ENCODE data around the gene SIVA1. TPM values are rescaled to one million over a fixed set of nuclear protein-coding genes. Genes with fewer than 3 reads are reported as not detected.
A peak's percentile ranks its signal among the peaks of the same experiment; 100 is the strongest.
"Not testable (repeated sequence)": the region's sequence is repeated elsewhere in the genome, so short reads cannot be mapped to it uniquely, and the experiment has no call there.

SIVA1 gene
- total RNA-seq, 3 donors from 2014 or later (not counting 1 experiment from before 2014, with no cell fraction given): 59.7 to 74.8 (median 59.8) TPM

DNA sequence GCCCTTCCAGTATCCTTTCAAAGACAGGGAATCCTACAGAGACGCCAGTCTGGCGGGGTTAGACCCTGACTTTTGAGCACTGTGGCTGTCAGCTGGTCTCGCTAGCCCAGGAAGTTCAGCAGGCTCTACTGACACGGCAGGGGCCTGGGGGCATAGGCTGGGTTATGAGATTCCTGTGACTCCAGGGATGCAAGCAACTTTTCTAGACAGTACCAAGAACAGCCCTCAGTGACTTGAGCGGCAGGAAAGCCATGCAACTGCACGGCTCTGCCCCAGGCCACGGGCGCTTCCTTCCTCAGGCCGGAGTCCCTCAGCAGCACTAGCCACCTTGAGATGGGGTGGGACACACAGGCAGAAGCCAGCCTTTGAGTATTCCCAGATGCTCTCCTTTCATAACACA, 5.1 kb upstream of the SIVA1 start:
- 78% methylated on average over 9 of the region's 9 CpGs for WGBS (ENCODE audit: insufficient coverage)
- Histone ChIP-seq H3K4me3 (ENCODE audit: low read length) (no peak overlapping the region), H3K9me3 (ENCODE audit: control insufficient read depth, insufficient read depth, low read length) (no peaks in the 10 kb centered on the region), H3K27ac (ENCODE audit: low read length) (no peak overlapping the region), H3K36me3 (ENCODE audit: control insufficient read depth, insufficient read depth, low read length) (no peaks in the 10 kb centered on the region), H3K27me3 (ENCODE audit: control insufficient read depth, insufficient read depth, low read length) (no peaks in the 10 kb centered on the region), H3K4me1 (ENCODE audit: control insufficient read depth, insufficient read depth, low read length) (peaks cover 6% of the 10 kb centered on the region)
- Mint-ChIP-seq H3K4me3 (no peak overlapping the region), H3K27ac (no peak overlapping the region), H3K4me1 (peaks cover 1 to 5% of the 10 kb centered on the region in 2 donors), H3K27me3 (ENCODE audit: low read depth in 2 of 2) (no peaks in the 10 kb centered on the region), H3K9me3 (no peaks in the 10 kb centered on the region), H3K36me3 (no peaks in the 10 kb centered on the region)
- TF ChIP-seq, protein P1, sequence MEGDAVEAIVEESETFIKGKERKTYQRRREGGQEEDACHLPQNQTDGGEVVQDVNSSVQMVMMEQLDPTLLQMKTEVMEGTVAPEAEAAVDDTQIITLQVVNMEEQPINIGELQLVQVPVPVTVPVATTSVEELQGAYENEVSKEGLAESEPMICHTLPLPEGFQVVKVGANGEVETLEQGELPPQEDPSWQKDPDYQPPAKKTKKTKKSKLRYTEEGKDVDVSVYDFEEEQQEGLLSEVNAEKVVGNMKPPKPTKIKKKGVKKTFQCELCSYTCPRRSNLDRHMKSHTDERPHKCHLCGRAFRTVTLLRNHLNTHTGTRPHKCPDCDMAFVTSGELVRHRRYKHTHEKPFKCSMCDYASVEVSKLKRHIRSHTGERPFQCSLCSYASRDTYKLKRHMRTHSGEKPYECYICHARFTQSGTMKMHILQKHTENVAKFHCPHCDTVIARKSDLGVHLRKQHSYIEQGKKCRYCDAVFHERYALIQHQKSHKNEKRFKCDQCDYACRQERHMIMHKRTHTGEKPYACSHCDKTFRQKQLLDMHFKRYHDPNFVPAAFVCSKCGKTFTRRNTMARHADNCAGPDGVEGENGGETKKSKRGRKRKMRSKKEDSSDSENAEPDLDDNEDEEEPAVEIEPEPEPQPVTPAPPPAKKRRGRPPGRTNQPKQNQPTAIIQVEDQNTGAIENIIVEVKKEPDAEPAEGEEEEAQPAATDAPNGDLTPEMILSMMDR (IDR thresholded peaks at IDR 0.05): no peak
- intact Hi-C loops (cut with micrococcal nuclease): no loop called here
- DNase-seq (no peak), ATAC-seq (no peak)

DNA sequence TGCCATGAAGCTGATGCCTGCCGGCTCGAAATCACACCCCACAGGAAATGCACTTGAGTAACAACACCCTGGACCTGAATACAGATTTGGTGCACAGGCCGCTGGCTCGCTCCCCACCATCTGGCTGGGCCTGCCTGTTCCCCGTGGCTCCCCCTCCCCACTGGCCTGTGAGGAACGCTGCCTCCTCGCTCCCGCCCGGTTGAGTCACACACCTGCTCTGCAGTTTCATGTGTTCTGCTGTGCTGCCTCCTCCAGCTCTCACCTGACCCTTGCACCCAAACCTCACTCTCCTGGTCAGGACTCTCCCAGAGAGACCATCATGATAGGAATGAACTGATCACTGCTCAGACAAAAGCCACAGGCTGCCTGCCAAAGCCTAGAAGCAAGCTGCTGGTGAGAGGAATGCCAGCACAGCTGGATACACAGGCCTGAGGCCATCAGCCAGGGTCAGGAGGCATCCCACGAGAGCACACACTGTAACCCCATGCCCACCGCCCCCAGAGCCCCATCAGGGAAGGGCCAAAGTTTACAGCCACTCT, 3.8 kb upstream of the SIVA1 start:
- no peaks in the 10 kb centered on the region for H3K27me3 Mint-ChIP-seq (ENCODE audit: low read depth in 2 of 2)
- H3K4me3 Mint-ChIP-seq: no peak overlapping the region
- ATAC-seq: no peak

DNA sequence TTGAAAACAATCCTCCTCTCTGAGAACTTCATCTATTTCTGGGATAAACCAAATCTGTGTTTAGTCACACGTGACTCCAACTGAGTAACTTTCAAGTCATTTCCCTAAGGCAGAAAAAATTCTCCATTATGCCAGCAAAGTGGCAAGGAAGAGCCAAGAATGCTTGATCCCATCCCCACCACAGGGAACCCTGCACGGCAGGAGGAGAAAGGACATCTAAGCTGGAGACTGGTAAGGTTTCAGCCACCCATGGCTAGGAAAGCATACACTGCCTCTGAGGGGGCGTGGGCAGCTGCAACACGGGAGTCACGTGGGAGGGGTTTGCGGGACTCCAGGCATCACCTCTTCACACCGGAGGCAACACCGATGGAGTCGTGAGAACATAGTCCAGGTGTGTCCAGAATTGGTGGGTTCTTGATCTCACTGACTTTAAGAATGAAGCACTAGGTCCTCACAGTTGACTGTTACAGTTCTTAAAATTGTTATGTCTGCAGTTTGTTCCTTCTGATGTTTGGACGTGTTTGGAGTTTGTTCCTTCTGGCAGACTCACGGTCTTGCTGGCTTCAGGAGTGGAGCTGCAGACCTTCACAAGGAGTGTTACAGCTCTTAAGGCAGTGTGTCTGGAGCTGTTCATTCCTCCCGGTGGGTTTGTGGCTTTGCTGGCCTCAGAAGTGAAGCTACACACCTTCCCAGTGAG, 2.7 kb upstream of the SIVA1 start:
- ATAC-seq (no peak), DNase-seq (no peak)
- Histone ChIP-seq H3K27me3 (ENCODE audit: control insufficient read depth, insufficient read depth, low read length) (no peaks in the 10 kb centered on the region), H3K9me3 (ENCODE audit: control insufficient read depth, insufficient read depth, low read length) (no peaks in the 10 kb centered on the region), H3K27ac (ENCODE audit: low read length) (no peak overlapping the region), H3K36me3 (ENCODE audit: control insufficient read depth, insufficient read depth, low read length) (no peaks in the 10 kb centered on the region), H3K4me3 (ENCODE audit: low read length) (no peak overlapping the region), H3K4me1 (ENCODE audit: control insufficient read depth, insufficient read depth, low read length) (peaks cover 20% of the 10 kb centered on the region)
- Mint-ChIP-seq H3K36me3 (no peaks in the 10 kb centered on the region), H3K4me1 (peaks cover 23 to 27% of the 10 kb centered on the region in 2 donors), H3K9me3 (no peaks in the 10 kb centered on the region), H3K27ac (no peak overlapping the region), H3K27me3 (ENCODE audit: low read depth in 2 of 2) (no peaks in the 10 kb centered on the region), H3K4me3 (no peak overlapping the region)
- TF ChIP-seq, protein P1 (IDR thresholded peaks at IDR 0.05): no peak
- 93% methylated on average over 12 of the region's 12 CpGs for WGBS (ENCODE audit: insufficient coverage)
- intact Hi-C loops (cut with micrococcal nuclease): no loop called here

More for the DNA sequence above, 3.8 kb upstream of the SIVA1 start:
- no peaks in the 10 kb centered on the region for H3K36me3 Mint-ChIP-seq
- Histone ChIP-seq H3K27me3 (ENCODE audit: control insufficient read depth, insufficient read depth, low read length) (no peaks in the 10 kb centered on the region), H3K27ac (ENCODE audit: low read length) (no peak overlapping the region), H3K4me3 (ENCODE audit: low read length) (no peak overlapping the region), H3K36me3 (ENCODE audit: control insufficient read depth, insufficient read depth, low read length) (no peaks in the 10 kb centered on the region), H3K9me3 (ENCODE audit: control insufficient read depth, insufficient read depth, low read length) (no peaks in the 10 kb centered on the region), H3K4me1 (ENCODE audit: control insufficient read depth, insufficient read depth, low read length) (peaks cover 15% of the 10 kb centered on the region)
- intact Hi-C loops (cut with micrococcal nuclease): no loop called here
- peaks cover 12 to 18% of the 10 kb centered on the region in 2 donors for H3K4me1 Mint-ChIP-seq
- TF ChIP-seq, protein P1 (IDR thresholded peaks at IDR 0.05): no peak
- peak overlapping the region in 1 of 2 donors; percentile 47 for H3K27ac Mint-ChIP-seq
- WGBS (ENCODE audit: insufficient coverage): 76% methylated on average over 11 of the region's 11 CpGs
- H3K9me3 Mint-ChIP-seq: no peaks in the 10 kb centered on the region
- DNase-seq: no peak

DNA sequence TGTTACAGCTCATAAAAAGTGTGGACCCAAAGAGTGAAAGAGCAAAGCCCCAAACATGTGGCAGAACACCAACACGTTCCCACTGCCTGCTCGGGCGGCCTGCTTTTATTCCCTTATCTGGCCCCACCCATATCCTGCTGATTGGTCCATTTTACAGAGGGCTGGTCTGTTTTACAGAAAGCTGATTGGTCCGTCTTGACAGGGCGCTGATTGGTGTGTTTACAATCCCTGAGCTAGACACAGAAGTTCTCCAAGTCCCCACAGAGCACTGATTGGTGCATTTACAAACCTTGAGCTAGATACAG, 2.2 kb upstream of the SIVA1 start:
- intact Hi-C loops (cut with micrococcal nuclease); H3K27me3 ChIP-seq (ENCODE audit: control insufficient read depth, insufficient read depth, low read length); H3K4me3 ChIP-seq (ENCODE audit: low read length); H3K36me3 ChIP-seq (ENCODE audit: control insufficient read depth, insufficient read depth, low read length); DNase-seq; H3K9me3 ChIP-seq (ENCODE audit: control insufficient read depth, insufficient read depth, low read length); H3K27ac ChIP-seq (ENCODE audit: low read length); H3K9me3 Mint-ChIP-seq; H3K27me3 Mint-ChIP-seq (ENCODE audit: low read depth in 2 of 2); H3K36me3 Mint-ChIP-seq; H3K27ac Mint-ChIP-seq; ATAC-seq: not testable (repeated sequence)
- peak overlapping the region; percentile 49 for H3K4me3 Mint-ChIP-seq
- WGBS (ENCODE audit: insufficient coverage): 91% methylated on average over 5 of the region's 5 CpGs
- H3K4me1 Mint-ChIP-seq: peaks cover 25 to 29% of the 10 kb centered on the region in 2 donors
- H3K4me1 ChIP-seq (ENCODE audit: control insufficient read depth, insufficient read depth, low read length): peaks cover 25% of the 10 kb centered on the region
